Sigmoid colon (tissue), 3 donors: ENCODE results near the gene WASF2.

Source experiments
- POLR2A ChIP-seq, 2 donors: fragments of 450-650 bp; IDR thresholded peaks; one replicate each; pipeline ENCODE4 v1.6.1; 2016; ENCODE audit warnings: antibody characterized with exemption in 2 of 2, mild to moderate bottlenecking in 2 of 2, moderate library complexity in 2 of 2
- TF ChIP-seq, protein P1 (sequence below), 4 experiments: fragments of 450-650 bp in 3 of 4; fragments of 200-600 bp in 1 of 4; IDR thresholded peaks; one replicate each; pipeline ENCODE4 v1.5.1; 2016 to 2019; ENCODE audit warnings: antibody characterized with exemption in 4 of 4, mild to moderate bottlenecking in 3 of 4, moderate library complexity in 2 of 4

DNA sequence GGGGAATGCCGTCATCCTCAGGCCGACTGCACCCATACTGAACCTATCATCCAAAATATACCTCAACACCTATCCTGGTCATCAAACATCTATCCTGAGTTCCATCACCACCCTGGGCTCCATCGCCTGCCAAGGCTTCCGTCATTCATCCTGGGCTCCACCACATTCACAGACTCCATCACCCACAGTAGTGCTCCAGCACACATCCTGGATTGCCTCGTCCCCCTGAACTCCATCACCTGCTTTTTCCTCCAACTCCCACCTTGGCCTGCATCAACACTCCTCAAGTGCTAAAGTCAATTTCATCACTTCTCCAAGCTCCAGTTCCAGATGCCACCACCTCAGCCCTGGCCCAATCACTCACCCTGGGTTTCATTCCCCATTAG is 131.0 kb downstream of the WASF2 start:
- TF ChIP-seq, protein P1, sequence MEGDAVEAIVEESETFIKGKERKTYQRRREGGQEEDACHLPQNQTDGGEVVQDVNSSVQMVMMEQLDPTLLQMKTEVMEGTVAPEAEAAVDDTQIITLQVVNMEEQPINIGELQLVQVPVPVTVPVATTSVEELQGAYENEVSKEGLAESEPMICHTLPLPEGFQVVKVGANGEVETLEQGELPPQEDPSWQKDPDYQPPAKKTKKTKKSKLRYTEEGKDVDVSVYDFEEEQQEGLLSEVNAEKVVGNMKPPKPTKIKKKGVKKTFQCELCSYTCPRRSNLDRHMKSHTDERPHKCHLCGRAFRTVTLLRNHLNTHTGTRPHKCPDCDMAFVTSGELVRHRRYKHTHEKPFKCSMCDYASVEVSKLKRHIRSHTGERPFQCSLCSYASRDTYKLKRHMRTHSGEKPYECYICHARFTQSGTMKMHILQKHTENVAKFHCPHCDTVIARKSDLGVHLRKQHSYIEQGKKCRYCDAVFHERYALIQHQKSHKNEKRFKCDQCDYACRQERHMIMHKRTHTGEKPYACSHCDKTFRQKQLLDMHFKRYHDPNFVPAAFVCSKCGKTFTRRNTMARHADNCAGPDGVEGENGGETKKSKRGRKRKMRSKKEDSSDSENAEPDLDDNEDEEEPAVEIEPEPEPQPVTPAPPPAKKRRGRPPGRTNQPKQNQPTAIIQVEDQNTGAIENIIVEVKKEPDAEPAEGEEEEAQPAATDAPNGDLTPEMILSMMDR (IDR thresholded peaks at IDR 0.05), result no peak
- TF ChIP-seq POLR2A (IDR thresholded peaks at IDR 0.05), result no peak
